AG10803 (cell line): ENCODE data around the gene GTF2H4.

Experiments
- DNase-seq: peaks from one replicate; pipeline ENCODE4 v3.0.0; 2010; ENCODE audit warnings: low read depth
- H3K4me3 ChIP-seq: 2 replicates; pipeline ENCODE4 v1.5.1; 2011; ENCODE audit warnings: mild to moderate bottlenecking, low read length, control low read depth
- TF ChIP-seq, protein P1 (sequence below): conservative IDR thresholded peaks from 2 replicates; pipeline ENCODE4 v1.5.1; 2011; ENCODE audit warnings: mild to moderate bottlenecking, low read length, control low read depth, inconsistent platforms

GTF2H4 gene

DNA sequence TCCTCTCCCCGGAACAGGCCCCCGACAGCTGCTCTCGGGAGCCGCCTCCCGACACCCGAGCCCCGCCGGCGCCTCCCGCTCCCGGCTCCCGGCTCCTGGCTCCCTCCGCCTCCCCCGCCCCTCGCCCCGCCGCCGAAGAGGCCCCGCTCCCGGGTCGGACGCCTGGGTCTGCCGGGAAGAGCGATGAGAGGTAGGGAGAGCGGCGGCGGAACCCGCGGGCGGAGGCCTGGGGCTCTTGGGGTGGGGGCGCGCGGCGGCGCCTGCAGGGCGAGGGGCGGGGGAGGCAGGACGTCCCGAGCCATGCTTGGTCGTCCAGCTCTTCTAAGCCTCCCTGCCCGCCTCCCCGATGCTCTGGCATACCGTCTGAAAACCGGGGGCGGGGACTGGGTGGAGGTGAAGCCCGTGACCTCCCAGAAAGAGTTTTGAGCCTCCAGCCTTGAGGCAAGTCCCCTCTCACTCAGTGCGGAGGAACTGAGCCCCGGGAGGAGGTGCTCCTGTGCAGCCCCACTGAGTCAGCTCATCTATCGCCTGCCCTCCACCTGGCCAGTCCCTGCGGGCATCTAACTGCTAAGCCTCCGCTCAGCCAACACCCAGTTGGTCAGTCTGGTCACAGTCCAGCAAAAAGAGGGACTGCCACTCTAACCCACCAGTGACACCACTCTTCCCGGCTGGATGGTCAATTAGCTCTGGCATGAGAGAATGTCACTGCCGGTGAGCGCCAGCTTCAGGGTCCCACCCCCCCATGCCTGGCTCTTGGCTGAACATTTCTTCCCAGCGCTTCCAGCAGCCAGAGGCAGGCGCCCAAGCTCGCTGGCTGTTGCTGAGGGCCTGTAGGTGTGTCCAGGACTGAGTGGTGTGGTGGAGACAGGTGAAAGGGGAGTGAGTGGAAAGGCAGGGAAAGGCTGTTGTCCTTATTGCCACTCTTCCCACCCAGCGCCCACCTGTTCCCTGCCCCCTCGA is 23.2 kb upstream of the GTF2H4 start:
- H3K4me3 ChIP-seq, result peak overlapping the region; percentile 78
- no peak for DNase-seq
- TF ChIP-seq, protein P1, sequence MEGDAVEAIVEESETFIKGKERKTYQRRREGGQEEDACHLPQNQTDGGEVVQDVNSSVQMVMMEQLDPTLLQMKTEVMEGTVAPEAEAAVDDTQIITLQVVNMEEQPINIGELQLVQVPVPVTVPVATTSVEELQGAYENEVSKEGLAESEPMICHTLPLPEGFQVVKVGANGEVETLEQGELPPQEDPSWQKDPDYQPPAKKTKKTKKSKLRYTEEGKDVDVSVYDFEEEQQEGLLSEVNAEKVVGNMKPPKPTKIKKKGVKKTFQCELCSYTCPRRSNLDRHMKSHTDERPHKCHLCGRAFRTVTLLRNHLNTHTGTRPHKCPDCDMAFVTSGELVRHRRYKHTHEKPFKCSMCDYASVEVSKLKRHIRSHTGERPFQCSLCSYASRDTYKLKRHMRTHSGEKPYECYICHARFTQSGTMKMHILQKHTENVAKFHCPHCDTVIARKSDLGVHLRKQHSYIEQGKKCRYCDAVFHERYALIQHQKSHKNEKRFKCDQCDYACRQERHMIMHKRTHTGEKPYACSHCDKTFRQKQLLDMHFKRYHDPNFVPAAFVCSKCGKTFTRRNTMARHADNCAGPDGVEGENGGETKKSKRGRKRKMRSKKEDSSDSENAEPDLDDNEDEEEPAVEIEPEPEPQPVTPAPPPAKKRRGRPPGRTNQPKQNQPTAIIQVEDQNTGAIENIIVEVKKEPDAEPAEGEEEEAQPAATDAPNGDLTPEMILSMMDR, result no peak

GRCh38 chr6:30885481-30885998 is 22.5 kb upstream of the GTF2H4 start:
- peak; percentile 21 for DNase-seq
- TF ChIP-seq, protein P1, result no peak
- H3K4me3 ChIP-seq, result peak overlapping the region; percentile 78

DNA sequence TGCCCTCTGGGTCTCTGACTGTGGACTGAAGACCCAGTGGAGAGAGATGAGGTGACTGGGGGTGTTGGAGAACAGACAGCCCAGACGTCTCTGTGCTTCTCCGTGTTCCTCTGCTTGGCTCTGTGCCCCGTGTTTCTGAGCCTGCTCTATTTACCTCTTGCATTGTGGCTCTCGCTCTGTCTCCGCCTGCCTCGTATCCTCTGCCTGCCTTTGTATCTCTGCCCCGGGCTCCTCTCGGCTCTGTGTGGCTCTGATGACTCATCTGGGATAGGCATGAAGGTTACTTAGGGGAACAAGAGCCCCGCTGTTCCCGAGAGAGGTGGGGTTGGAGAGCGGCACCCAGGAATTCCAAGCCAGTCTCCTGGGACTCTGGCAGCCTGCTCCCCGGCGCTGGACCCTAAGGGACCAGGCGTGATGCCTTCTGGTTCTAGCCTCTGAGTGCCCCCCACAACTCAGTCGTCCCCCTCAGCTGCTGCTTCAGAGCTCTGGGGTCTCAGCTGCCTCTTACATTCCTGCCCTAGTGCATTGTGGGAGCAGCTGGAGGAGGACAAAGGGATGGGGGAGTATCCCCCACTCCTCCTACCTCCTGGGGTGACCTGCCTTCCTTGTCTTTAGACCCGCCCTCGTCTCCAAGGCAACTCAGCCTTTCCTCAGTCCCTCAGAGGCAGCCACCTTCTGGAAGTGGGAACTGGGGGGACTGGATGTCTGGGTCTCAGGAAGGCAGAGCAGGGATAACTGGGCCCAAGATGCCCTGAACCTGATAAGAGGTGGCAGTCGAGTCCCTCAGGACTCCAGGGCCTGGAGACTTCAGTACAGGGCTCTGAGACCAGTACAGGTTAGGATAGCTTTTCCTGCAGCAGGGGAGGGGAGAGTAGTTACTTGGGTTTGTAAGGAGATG is 21.8 kb upstream of the GTF2H4 start:
- peak overlapping the region; percentile 78 for H3K4me3 ChIP-seq
- DNase-seq, result peak; percentile 75
- TF ChIP-seq, protein P1, result no peak

GRCh38 chr6:30886897-30887255 is 21.1 kb upstream of the GTF2H4 start:
- no peak for DNase-seq
- H3K4me3 ChIP-seq, result no peak overlapping the region
- TF ChIP-seq, protein P1, result no peak

DNA sequence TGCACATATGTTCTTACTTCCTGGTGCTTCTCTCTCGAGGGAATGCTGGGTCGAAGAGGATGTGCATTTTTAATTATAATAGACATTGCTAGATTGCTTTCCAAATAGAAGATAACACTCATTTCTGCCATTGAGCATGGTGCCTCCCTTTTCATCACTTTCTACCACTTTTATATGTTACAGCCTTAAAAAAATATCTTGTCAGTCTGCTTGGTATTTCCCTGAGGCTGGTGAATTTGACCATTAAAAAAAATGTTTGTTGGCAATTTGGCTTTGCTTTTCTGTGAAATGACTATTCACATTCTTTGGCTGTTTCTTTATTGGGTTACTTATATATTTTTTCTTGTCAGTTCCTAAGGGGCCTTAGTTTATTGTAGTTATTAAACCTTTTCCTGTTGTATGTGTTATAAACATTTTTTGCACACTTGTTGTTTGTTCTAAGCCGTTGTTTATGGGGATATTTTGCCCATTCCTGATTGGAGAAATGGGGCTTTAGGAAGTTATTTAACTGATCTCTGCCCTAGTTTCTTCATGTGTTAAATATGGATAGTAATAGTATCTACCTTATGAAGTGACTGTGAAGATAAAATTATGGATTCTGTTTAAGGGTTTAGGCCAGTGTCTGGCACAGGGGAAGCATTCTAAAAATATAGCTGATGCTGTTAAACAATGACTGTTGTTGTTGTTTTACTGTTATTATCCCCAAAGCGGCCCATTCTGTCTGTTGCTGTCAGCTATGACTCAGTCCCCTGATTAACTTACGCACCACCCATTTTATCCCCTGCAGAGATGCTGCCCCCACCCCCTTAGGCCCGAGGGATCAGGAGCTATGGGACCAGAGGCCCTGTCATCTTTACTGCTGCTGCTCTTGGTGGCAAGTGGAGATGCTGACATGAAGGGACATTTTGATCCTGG is 19.8 kb upstream of the GTF2H4 start:
- H3K4me3 ChIP-seq, result no peak overlapping the region
- TF ChIP-seq, protein P1, result no peak
- DNase-seq, result peak; percentile 35

DNA sequence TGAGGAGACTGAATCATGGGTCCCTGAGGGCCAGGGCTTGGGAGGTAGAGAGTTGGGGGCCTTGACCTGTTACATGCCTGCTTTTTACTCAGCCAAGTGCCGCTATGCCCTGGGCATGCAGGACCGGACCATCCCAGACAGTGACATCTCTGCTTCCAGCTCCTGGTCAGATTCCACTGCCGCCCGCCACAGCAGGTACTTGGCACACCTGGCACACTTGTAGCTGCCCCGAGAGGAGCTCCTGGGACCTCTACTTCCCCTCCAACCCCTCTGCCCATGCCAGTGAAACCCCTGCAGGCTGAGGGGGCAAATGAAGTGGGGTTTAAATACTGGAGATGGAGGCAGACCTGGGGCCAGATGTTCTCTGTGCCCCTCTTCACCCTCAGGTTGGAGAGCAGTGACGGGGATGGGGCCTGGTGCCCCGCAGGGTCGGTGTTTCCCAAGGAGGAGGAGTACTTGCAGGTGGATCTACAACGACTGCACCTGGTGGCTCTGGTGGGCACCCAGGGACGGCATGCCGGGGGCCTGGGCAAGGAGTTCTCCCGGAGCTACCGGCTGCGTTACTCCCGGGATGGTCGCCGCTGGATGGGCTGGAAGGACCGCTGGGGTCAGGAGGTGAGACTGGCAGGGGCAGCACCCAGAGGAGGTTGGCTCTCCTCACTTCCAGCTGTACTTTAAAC is 19.1 kb upstream of the GTF2H4 start:
- TF ChIP-seq, protein P1, result no peak
- H3K4me3 ChIP-seq, result no peak overlapping the region
- DNase-seq, result no peak
